Endothelial cell of umbilical vein (primary cell): ENCODE data around the gene PCDHB6.
"Not testable (repeated sequence)": the region's sequence is repeated elsewhere in the genome, so short reads cannot be mapped to it uniquely, and the experiment has no call there.

ENCODE experiments used
- CTCF ChIP-seq, 2 donors: IDR thresholded peaks; 1 replicate in 1 of 2; 2 replicates in 1 of 2; pipeline ENCODE4 v1.5.1; 2011; ENCODE audit warnings: low read length in 2 of 2, mild to moderate bottlenecking in 2 of 2, moderate library complexity in 2 of 2, control low read depth in 1 of 2, inconsistent platforms in 1 of 2, low read depth in 1 of 2; ENCODE audit not compliant: insufficient read depth in 1 of 2; ENCODE audit errors: extremely low read depth in 1 of 2
- MYC ChIP-seq: IDR thresholded peaks from one replicate; pipeline ENCODE4 v1.6.1; 2011; ENCODE audit warnings: mild to moderate bottlenecking, low read depth, low read length
- POLR2A ChIP-seq: IDR thresholded peaks from 2 replicates; pipeline ENCODE4 v1.6.1; 2012; ENCODE audit warnings: low read depth, mild to moderate bottlenecking, control low read depth, low read length

GRCh38 chr5:141189131-141189530 is 39.3 kb downstream of the PCDHB6 start:
- TF ChIP-seq CTCF (IDR thresholded peaks at IDR 0.05; ENCODE audit: extremely low read depth in 1 of 2, insufficient read depth in 1 of 2, low read depth in 1 of 2, low read length in 2 of 2); POLR2A; MYC: not testable (repeated sequence)
